ENCODE measurements around the gene SLC27A4.

GRCh38 chr9:128324401-128324800, 15.9 kb upstream of the SLC27A4 start:
- TF ChIP-seq CTCF (IDR thresholded peaks at IDR 0.05) = no peak
- no peak for TF ChIP-seq POLR2A (IDR thresholded peaks at IDR 0.05)
